T-helper 1 cell treated with Interleukin-12 subunit alpha and Interleukin-12 subunit beta and Interleukin-4 antibody, amounts not matched to agents 30 ng/mL and 1 ng/mL, for 36 hours (primary cell): ENCODE data around the gene PLA2G4A. TPM values are rescaled to one million over a fixed set of nuclear protein-coding genes. Genes with fewer than 3 reads are reported as not detected.

Experiments used
- intact Hi-C: fragments of 100-400 bp; cut with micrococcal nuclease; formaldehyde crosslinking; loops from one replicate; pipeline ENCODE4 v1.15.1; 2024
- total RNA-seq: library from RNA; stranded (reverse); gene quantifications from 2 replicates; pipeline ENCODE4 v1.2.3, GENCODE V29; 2022

The PLA2G4A gene
- total RNA-seq, 1 donor from 2014 or later = not detected

DNA sequence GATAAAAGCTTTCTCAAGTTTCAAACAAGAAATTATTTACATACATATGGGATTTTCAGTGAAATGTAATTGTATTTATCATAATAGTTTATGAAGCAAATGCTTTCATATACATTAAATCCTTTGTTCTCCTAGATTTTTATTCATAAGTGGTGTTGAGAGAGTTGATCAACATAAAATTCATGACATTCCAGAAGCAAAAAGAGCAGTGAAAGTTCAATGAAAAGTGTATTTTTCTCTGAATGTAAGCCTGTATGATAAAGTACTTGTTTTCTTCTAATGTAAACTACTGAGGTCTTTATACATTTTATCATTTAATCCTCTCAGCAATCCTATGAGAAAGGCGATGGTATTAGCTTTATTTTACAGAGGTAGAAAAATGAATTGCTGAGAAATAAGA lies 146.5 kb downstream of the PLA2G4A start:
- intact Hi-C loops = no loop called here

DNA sequence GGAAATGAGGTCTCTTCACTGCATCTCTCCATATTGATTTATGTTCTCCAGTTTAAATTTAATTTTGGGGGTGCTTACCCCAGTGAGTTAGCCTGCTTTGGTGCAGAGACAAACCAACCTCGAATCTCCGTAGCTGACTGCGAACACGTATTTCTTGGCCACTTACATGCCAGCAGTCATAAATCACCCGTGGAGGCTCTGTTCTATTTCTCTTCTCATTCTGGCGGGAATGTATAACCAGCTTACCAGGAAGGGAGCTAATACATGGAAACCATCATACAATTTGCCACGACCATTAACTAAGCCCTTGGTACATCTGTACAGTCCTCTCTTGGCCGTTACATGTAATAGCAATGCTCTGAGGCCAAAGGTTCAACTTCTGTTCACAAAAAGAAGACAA lies 148.0 kb downstream of the PLA2G4A start:
- intact Hi-C loops = no loop called here

DNA sequence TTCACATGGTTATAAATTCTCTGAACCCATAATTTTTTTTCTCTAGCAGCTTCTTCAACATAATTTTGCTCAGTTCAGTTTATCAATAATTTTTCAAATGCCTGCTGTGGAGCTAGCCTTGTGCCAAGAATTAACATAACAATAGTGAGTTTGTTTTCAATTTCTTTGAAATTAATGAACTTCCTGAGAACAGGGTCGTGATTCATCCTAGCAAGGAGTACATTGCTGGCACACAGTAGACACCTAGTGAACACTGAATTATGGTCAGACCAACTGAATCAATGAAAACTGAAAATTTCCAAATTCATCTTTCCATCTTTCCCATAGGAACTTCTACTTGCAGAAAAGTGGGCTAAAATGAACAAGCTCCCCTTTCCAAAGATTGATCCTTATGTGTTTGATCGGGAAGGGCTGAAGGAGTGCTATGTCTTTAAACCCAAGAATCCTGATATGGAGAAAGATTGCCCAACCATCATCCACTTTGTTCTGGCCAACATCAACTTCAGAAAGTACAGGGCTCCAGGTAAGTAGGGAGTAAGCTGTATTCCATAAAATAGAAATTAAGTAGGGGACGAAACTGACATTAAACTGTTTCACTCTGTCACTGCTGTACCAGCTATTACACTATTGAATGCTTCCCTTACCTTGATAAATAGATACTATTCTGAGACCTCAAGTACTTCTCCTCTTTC lies 148.7 kb downstream of the PLA2G4A start:
- intact Hi-C loops = no loop called here

DNA sequence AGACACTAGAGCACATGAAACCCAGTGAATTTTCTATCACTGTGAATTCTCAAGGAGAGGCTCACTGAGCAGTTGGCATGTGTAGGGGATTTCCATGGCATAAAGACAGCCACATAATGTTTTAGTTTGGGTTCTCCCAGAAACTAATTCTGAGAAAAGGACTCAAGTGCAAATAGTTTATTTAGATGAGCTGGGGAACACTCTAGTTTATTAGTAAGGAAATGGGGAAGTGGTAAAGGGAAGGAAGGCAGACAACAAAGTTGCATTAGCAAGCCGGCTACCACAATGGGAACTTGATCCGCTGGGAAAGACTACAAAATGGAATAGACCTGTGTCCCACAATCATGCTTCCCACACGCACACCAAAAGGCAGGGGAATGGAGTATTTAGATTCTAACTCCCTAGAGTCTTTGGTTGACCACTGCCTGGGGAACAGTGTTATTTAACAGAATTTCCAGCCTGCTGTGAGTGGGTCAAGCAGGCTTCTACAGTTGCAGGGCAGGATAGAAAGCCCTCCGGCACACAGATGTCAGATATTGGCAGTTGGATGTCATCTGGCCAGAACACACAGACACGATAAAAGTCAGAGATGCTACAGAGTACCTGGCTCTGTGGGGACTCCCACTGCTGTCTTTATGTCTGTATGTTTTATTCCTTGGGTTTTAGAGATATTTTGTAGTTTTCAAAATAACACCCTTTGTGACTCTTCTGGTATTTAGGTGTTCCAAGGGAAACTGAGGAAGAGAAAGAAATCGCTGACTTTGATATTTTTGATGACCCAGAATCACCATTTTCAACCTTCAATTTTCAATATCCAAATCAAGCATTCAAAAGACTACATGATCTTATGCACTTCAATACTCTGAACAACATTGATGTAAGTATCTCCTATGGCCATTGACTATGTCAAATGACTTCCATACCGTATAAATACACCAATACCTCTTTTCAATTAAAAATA lies 150.1 kb downstream of the PLA2G4A start:
- intact Hi-C loops = no loop called here

DNA sequence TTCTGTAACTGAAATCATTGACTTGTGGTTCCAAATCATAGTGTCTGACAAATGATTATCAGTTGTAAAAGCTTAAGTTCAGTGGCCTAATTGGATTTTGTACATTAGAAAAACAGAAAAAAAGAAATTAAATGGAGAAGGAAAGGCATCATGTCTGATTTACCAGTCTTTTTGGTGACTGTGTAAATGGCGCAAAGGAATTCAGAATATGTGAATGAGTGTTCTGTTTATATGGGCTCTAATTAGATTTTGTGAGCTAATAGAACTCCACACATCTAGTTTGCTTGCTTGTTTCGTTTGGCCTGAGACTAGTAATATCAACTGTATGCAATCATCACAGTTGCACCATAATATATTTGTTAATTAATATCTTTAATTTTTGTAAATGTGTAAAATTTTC lies 151.7 kb downstream of the PLA2G4A start:
- intact Hi-C loops = loop anchor here (10.0 kb wide), 1 partner anchor 676 kb away; no protein-coding TSS in a partner anchor

DNA sequence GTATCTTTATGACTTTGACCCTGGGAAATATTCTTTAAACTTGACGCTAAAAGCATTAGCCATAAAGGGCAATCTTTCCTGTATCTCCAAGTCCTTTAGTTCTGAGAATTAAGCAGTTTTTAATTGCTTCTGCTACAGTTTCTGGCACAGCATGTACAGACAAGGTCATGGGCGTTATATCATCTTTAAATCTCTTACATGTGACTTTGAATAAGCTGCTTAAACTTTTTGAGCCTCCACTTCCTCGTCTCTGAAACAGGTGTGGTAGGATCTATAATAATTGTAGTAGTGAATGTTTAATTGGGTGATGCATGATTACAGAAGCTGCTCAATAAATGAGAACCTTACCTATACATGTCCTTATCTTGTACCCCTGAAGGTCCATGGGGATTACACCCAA lies 153.4 kb downstream of the PLA2G4A start:
- intact Hi-C loops = loop anchor here (10.0 kb wide), 1 partner anchor 677 kb away; no protein-coding TSS in a partner anchor

DNA sequence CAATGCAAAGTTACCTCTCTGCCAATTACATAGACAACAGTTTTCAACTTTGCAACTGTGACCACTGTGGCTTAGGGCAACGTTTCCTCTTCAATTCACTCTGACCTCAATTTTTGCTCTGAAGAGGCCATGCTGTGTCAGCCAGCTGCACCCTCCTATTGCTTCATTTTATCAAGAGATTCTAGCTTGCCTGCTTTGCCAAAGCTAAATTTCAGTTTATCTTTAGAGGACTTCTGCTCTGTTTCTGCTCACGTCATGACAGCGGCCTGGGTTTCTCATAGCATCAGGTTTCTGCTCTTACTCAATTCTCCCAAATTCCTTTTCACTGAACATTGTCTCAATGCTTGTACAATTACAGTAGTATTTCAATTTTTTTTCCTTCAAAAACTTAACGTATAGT lies 154.6 kb downstream of the PLA2G4A start:
- intact Hi-C loops = loop anchor here (10.0 kb wide), 1 partner anchor 679 kb away; no protein-coding TSS in a partner anchor

DNA sequence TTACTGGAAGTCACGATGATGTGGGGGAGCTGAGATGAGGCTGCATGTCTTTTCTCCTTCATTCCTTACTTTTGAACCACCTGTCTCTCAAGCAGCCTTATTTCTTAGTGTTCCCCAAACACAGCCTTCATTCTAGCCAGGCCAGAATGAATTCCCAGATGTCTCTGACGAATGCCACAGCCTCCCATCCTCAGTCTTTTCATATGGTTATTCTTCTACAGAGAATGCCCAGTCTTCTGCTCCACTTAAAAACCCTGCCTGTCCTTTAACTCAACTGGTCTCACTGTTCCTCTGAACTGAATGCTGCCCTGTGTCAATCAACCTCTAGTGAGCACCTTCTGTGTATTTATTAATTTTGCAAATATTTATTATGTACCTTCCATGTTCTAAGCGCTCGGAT lies 156.2 kb downstream of the PLA2G4A start:
- intact Hi-C loops = loop anchor here (10.0 kb wide), 1 partner anchor 680 kb away; no protein-coding TSS in a partner anchor

DNA sequence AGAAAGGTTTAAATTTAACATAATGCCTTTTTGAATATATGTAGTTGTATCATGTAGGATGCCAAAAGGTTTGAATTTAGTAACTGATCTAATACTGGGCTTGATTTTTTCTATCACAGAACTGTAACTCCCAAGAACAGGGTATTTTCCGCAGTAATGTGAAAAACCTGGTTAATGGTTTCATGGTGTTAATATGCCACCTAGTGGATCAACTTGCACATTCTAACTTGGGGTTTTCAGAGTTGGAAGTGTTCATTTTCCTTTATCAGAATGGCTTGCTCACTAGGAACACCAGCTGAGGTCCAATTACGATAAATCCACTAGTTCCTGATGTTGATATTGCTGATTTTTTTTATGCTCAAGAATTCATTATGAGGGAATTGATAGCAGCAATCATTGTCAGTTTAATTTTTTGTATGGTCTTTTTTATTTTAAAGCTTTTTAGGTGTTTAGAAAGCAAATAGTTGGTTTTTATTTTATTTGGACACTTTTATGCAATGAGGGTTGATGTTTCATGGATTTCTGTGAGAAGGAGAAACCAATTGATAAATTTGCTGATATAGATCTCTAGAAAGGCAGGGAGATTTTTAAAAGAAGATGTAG lies 157.2 kb downstream of the PLA2G4A start:
- intact Hi-C loops = loop anchor here (1.0 to 10.0 kb wide), 7 partner anchors 264 to 1173 kb away; partner anchors contain the start of genes ODR4 and TPR

DNA sequence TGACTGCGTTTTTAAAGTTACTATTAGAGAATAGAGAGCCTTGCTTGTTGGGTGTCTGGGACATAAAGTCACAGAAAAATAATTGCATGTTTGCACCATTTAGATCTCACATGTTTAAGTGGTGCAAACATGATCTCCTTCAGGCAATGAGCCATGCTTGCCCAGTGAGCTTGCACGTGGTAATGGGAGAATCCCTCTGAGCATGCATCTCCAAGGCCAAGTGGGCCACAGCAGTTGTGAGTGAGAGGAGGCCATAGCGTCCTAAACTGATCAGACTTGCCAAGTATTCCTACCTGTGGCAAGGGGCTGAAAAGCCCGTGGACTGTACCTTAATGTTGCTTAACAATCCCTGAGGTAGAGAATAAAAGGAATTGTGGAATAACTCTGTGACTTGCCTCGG lies 158.3 kb downstream of the PLA2G4A start:
- intact Hi-C loops = loop anchor here (2.0 to 10.0 kb wide), 2 partner anchors 682 to 1174 kb away; no protein-coding TSS in a partner anchor

DNA sequence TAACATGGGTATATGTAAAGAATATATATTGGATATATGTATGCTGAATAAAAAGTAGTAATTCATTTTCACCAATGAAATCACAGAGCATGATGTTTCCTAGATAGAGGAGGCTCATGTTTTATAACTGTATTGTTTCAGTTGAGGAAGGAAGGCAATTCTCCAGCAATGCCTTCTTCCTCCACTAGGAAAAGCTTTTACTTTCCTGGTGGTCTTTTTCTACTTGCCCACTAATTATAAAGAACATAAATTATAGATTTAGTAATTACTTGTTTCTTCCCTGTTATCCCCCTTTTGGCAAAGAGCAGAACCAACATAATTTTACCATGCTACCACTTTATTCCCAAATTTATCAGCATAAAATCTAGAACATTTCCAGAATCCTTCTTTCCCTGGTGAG lies 159.0 kb downstream of the PLA2G4A start:
- intact Hi-C loops = loop anchor here (2.0 to 10.0 kb wide), 2 partner anchors 683 to 1175 kb away; no protein-coding TSS in a partner anchor

DNA sequence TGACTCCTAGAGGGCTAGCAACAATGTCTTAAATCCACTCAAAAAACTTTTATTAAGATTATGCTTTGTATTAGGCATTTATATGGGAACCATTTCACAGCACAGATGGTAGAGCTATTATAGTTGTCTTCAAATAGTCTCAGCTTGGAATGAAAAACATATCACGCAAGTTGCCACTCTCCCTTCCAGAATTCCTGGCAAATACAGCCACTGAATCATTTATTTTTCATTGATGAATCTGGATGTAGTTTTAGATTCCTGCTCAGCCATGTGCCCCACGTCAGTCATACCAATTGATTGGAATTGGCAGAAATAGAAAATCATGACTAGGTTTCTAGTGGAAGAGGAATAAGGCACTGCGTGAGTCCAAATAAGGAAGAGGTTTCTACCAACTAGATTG lies 165.2 kb downstream of the PLA2G4A start:
- intact Hi-C loops = no loop called here

DNA sequence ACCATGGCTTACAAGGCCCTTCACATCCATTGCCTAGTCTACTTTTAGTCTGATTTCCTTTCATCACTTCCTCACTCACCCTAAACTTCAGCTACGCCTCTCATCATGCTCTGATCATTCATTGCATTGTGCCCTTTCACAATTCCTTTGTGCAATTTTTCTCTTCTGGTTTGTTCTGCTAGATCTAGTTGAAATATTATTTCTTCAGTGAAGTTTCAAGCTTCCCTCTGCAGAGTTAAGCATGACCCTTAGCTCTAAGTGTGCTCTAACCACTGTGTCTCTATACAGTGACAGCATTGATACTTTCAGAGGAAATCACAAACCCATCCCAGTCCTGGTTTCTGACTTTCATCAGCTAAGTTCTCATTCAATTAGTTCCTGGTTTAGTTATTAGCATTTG lies 166.1 kb downstream of the PLA2G4A start:
- intact Hi-C loops = no loop called here

DNA sequence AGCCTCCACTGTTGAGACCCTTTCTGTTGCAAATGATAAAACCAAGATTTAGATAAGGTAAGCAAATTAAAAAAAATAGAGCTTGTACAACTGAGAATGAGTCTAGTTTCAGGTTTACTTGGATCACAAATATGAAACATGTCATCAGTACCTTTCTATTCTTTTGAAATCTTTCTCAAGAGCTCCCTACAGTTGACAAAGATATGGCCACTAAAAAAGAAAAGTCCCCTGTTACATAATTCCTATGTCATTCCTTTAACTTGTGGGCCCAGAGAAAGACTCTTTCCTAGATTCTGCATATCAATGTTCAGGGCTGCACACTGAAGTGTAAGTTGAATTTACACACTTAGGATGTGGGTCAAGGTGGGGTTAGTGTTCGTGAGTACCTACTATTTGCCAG lies 168.1 kb downstream of the PLA2G4A start:
- intact Hi-C loops = no loop called here

DNA sequence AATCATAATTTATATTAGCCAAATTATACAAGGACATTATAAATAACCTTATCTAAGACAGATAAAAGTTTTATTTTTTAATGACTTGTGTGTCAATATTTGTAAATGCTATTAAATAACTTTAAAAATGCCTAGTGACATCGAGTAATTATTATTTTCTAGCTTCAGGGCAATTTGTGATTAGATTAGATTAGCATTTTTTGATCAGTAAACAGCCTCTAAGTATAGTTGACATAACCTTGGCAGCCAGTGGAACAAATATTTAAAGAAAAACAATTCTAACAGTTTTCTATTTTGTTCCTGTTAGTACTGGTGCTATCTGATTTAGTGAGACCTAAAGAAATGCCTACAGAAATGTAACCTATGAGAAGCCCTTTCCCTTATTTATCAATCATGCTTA lies 169.1 kb downstream of the PLA2G4A start:
- intact Hi-C loops = no loop called here

DNA sequence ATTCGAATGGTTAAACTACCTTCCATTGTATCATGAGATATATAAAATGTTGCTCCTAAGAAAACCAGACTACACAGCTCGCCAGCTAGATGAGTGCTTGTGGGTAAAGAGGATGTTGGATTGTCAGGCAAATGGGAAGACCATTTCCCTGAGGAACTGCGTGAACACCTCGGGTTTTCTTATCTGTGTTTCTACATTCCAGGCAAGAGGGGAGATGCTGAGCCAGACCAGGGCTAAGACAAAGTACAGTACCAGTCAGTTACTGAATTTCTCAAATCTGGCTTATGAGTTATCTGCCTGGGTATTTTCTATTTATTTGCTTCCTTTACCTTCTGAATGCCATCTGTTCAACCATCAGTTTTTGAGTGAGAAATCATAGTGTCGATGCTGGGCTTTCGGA lies 170.8 kb downstream of the PLA2G4A start:
- intact Hi-C loops = no loop called here

DNA sequence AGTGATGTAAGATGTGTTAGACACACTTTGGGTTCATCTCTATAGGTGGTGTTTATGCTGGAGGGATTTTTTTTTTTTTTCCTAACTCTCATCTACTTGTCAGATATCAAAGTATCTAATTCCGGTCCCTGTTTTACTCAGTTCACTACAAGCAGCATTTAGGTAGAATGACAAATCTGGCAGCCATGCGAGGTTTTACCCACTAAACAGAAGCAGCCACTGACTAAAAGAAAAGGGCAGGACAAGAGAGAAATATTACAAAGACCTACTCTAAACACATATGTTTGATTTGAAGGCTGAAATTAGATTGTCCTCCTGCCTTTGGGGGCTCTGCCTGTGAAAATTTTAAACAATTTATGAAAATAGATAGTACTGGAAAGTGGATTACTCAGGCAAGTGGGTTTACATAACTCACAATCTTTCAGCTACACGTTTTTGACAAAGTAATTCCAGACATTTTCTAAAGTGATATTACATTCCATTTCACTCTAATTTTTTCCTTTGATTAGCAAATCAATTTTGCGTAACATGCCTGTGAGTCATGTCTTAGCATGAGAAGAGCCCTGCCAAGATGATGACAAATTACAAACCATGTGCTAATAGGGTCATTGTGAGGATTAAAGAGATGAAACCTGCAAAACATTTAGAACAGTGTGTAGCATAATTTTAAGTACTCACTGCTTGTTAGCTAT lies 172.6 kb downstream of the PLA2G4A start:
- intact Hi-C loops = no loop called here

DNA sequence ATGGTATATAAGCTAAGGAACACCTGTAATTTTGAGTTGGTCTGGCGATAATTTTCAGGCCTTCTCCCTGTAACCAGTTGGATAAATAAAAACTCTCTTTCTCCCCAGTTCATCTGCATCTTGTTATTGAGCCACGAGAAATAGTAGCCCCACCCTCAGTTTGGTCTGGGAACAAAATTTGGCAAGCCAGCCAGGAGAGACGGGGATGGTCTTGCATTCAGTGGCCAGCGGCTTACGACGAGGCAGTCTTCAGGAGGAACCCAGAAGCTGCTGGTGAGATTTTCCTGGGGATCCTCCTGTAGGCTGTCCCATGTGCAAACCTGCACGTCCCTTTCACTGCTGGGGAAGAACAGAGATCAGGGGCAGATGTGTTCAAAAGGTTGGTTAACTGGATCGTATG lies 174.6 kb downstream of the PLA2G4A start:
- intact Hi-C loops = no loop called here

DNA sequence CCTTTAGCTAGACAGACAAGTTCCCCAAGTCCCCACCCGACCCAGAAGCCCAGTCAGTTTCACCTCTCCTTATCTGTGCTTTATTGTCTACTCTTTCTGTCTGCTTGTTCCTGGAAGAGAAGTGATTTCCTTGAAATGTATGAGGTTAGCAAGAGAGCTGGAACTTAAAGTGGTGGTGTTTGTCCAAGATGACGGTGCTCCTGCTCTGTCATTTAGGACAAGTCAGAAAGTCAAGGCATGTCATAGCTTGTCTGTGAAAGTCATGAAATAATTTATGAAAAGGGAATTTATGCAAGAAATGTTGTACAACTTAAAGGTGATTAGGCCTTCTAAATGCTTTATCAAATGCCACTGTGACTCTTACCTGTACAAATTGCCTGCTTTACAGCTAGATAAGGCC lies 178.1 kb downstream of the PLA2G4A start:
- intact Hi-C loops = no loop called here

DNA sequence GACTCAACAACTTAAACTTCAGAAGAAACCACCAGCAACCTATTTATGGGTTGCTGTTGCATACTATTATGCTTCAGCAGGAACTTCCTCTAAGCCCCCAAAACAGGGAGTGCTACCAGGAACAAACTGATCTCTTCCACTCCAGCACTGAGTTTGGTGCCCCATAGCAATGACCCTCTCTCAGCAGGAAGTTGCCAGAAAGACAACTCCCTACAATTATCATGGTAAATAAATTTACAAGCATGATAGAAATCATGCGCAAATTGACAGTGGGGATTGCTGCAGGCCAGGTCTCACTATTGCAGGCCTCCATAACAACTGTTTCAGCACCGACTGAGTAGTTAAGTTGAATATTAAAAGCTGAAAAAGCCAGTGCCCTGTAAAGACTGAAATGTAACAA lies 180.6 kb downstream of the PLA2G4A start:
- intact Hi-C loops = no loop called here
